GM12878 (cell line): ENCODE results near the gene MAPKAPK2. TPM values are rescaled to one million over a fixed set of nuclear protein-coding genes. Genes with fewer than 3 reads are reported as not detected.

Source experiments
- ATF3 ChIP-seq: IDR thresholded peaks from 2 replicates; pipeline ENCODE4 v1.6.1; 2011; ENCODE audit warnings: low read depth, mild to moderate bottlenecking, low read length, moderate library complexity, borderline replicate concordance; ENCODE audit errors: extremely low read depth
- BHLHE40 ChIP-seq, 2 experiments: fragments of 450-650 bp in 1 of 2; IDR thresholded peaks; 2 replicates each; pipeline ENCODE4 v1.6.1; 2011 to 2017; ENCODE audit warnings: low read depth in 2 of 2, borderline replicate concordance in 1 of 2, improper control_type of control experiment in 1 of 2, low read length in 1 of 2, mild to moderate bottlenecking in 1 of 2
- EED ChIP-seq: sonication (generic); IDR thresholded peaks from 2 replicates; pipeline ENCODE4 v1.6.1; 2016; ENCODE audit warnings: antibody characterized with exemption, low read depth
- EGR1 ChIP-seq, 2 experiments: IDR thresholded peaks; 1 replicate in 1 of 2; 2 replicates in 1 of 2; pipeline ENCODE4 v1.6.1; 2011 to 2012; ENCODE audit warnings: low read depth in 2 of 2, low read length in 2 of 2, borderline replicate concordance in 1 of 2, mild to moderate bottlenecking in 1 of 2, moderate library complexity in 1 of 2
- EP300 ChIP-seq, 2 experiments: fragments of 150-350 bp in 1 of 2; IDR thresholded peaks; 2 replicates each; pipeline ENCODE4 v1.6.1; 2011 to 2012; ENCODE audit warnings: low read depth in 2 of 2, low read length in 2 of 2, borderline replicate concordance in 1 of 2, improper control_type of control experiment in 1 of 2, inconsistent platforms in 1 of 2; ENCODE audit not compliant: control insufficient read depth in 1 of 2
- FOXK2 ChIP-seq: fragments of 450-650 bp; IDR thresholded peaks from 2 replicates; pipeline ENCODE4 v1.6.1; 2017; ENCODE audit warnings: mild to moderate bottlenecking, moderate library complexity
- GABPA ChIP-seq: IDR thresholded peaks from 2 replicates; pipeline ENCODE4 v1.6.1; 2014; ENCODE audit warnings: antibody characterized with exemption, low read depth, mild to moderate bottlenecking, inconsistent platforms
- HDGF ChIP-seq: fragments of 450-650 bp; IDR thresholded peaks from 2 replicates; pipeline ENCODE4 v1.6.1; 2016; ENCODE audit warnings: antibody characterized with exemption
- IKZF1 ChIP-seq: fragments of 450-650 bp; conservative IDR thresholded peaks from 2 replicates; pipeline ENCODE4 v1.6.1; 2017; ENCODE audit warnings: antibody characterized with exemption, mild to moderate bottlenecking
- KAT2A ChIP-seq: conservative IDR thresholded peaks from 2 replicates; pipeline ENCODE4 v1.6.1; 2011; ENCODE audit warnings: low read depth, low read length; ENCODE audit not compliant: control insufficient read depth
- MEF2B ChIP-seq: fragments of 450-650 bp; IDR thresholded peaks from 2 replicates; pipeline ENCODE4 v1.6.1; 2018; ENCODE audit warnings: mild to moderate bottlenecking, moderate library complexity; ENCODE audit not compliant: partially characterized antibody, poor library complexity, severe bottlenecking
- MTA2 ChIP-seq: fragments of 450-650 bp; IDR thresholded peaks from 2 replicates; pipeline ENCODE4 v1.6.1; 2016; ENCODE audit warnings: low read depth, mild to moderate bottlenecking, moderate library complexity
- MXI1 ChIP-seq: fragments of 150-350 bp; IDR thresholded peaks from 2 replicates; pipeline ENCODE4 v1.6.1; 2011; ENCODE audit warnings: low read depth, mild to moderate bottlenecking, inconsistent platforms, low read length, improper control_type of control experiment
- NFXL1 ChIP-seq: fragments of 450-650 bp; IDR thresholded peaks from 2 replicates; pipeline ENCODE4 v1.6.1; 2017; ENCODE audit warnings: antibody characterized with exemption, mild to moderate bottlenecking, borderline replicate concordance
- PML ChIP-seq: IDR thresholded peaks from 2 replicates; pipeline ENCODE4 v1.6.1; 2012; ENCODE audit warnings: low read length, inconsistent platforms
- RCOR1 ChIP-seq: conservative IDR thresholded peaks from 2 replicates; pipeline ENCODE4 v1.6.1; 2012; ENCODE audit warnings: low read depth, low read length, improper control_type of control experiment
- SREBF2 ChIP-seq: IDR thresholded peaks from 2 replicates; pipeline ENCODE4 v1.6.1; 2012; ENCODE audit warnings: mild to moderate bottlenecking, low read length
- SRF ChIP-seq, 2 experiments: IDR thresholded peaks; 2 replicates each; pipeline ENCODE4 v1.6.1; 2011; ENCODE audit warnings: low read depth in 2 of 2, low read length in 2 of 2, mild to moderate bottlenecking in 1 of 2, moderate library complexity in 1 of 2
- STAT3 ChIP-seq: IDR thresholded peaks from 2 replicates; pipeline ENCODE4 v1.6.1; 2011; ENCODE audit warnings: low read depth, low read length, improper control_type of control experiment
- SUZ12 ChIP-seq: fragments of 200-600 bp; sonication (generic); IDR thresholded peaks from one replicate; pipeline ENCODE4 v1.6.1; 2018; ENCODE audit warnings: antibody characterized with exemption, mild to moderate bottlenecking; ENCODE audit not compliant: unreplicated experiment
- TAF1 ChIP-seq: IDR thresholded peaks from 2 replicates; pipeline ENCODE4 v1.6.1; 2011; ENCODE audit warnings: mild to moderate bottlenecking, low read depth, low read length, borderline replicate concordance
- YBX1 ChIP-seq: fragments of 450-650 bp; IDR thresholded peaks from 2 replicates; pipeline ENCODE4 v1.6.1; 2016; ENCODE audit warnings: antibody characterized with exemption
- YY1 ChIP-seq: IDR thresholded peaks from 2 replicates; pipeline ENCODE4 v1.6.1; 2011; ENCODE audit warnings: low read depth, mild to moderate bottlenecking, low read length
- ZBTB40 ChIP-seq: fragments of 450-650 bp; IDR thresholded peaks from 2 replicates; pipeline ENCODE4 v1.6.1; 2016; ENCODE audit warnings: mild to moderate bottlenecking, moderate library complexity, borderline replicate concordance
- polyA plus RNA-seq, 11 experiments: library from polyadenylated mRNA; depleted of rRNA in 4 of 11; unstranded in 6 of 11; stranded (reverse) in 5 of 11; fragments of >200 nt; fragmentation: Nextera tagmentation in 4 of 11; fragmentation: Illumina TruSeq in 1 of 11; extraction: Ambion mirVana in 4 of 11; extraction: Trizol in 1 of 11; gene quantifications; 1 replicate in 1 of 11; 2 replicates in 10 of 11; pipeline versions ENCODE4 v1.2.1 to v1.2.3, GENCODE V29; 2011 to 2016; ENCODE audit warnings: inconsistent platforms in 2 of 11, missing spikeins in 2 of 11, low read depth in 1 of 11
- total RNA-seq, 4 experiments: library from RNA; depleted of rRNA in 3 of 4; stranded (reverse); fragments of >200 nt in 3 of 4; fragmentation: Illumina TruSeq in 1 of 4; extraction: Trizol in 1 of 4; gene quantifications; 2 replicates each; pipeline versions ENCODE4 v1.2.1 to v1.2.3, GENCODE V29; 2013 to 2021
- TF ChIP-seq, protein P1 (sequence below): fragments of 450-650 bp; IDR thresholded peaks from 2 replicates; pipeline ENCODE4 v1.6.1; 2017; ENCODE audit warnings: mild to moderate bottlenecking

MAPKAPK2 gene
- total and polyA plus RNA-seq, 10 of the 15 experiments (the other 5 are each of a cell fraction or from before 2014, with no cell fraction given) = 0.72 to 92.2 (median 49.3) TPM

DNA sequence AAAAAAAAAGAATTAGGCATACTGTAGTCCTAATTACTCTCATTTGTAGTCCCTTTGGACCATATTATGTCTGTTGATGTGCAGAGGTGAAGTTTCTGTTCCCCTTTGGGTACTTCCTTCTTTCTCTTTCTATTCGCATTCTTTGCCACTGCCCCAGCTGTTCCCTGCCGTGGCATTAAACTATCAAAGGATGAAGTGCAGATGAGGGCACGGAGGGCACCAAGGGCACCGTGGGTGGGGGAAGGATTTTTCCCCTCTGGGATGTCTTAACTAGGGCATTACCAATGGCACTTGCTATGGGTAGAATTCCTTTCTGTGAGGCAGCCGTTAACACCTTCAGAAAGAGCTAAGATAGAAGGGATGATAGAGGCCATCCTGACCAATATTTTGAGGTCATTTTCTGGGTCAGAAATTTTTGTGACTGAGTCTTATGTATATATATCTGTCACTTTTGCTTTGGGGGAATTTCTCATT lies 4.9 kb upstream of the MAPKAPK2 start (continued):
- TF ChIP-seq, protein P1, sequence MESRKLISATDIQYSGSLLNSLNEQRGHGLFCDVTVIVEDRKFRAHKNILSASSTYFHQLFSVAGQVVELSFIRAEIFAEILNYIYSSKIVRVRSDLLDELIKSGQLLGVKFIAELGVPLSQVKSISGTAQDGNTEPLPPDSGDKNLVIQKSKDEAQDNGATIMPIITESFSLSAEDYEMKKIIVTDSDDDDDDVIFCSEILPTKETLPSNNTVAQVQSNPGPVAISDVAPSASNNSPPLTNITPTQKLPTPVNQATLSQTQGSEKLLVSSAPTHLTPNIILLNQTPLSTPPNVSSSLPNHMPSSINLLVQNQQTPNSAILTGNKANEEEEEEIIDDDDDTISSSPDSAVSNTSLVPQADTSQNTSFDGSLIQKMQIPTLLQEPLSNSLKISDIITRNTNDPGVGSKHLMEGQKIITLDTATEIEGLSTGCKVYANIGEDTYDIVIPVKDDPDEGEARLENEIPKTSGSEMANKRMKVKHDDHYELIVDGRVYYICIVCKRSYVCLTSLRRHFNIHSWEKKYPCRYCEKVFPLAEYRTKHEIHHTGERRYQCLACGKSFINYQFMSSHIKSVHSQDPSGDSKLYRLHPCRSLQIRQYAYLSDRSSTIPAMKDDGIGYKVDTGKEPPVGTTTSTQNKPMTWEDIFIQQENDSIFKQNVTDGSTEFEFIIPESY = no peak
- TF ChIP-seq SRF (IDR thresholded peaks at IDR 0.05; ENCODE audit: low read depth in 2 of 2, low read length in 2 of 2) = 0 out of 4 replicates have a peak, but pooled peaks of 1 of the 2 experiments have one; percentile 47
- TF ChIP-seq PML = peak; percentile 48; the same call in 1 of the 2 replicates
- TF ChIP-seq BHLHE40 (IDR thresholded peaks at IDR 0.05; ENCODE audit: borderline replicate concordance in 1 of 2, low read depth in 2 of 2, low read length in 1 of 2) = peak; percentile 69 to 70
- TF ChIP-seq SREBF2 = no peak
- TF ChIP-seq FOXK2 = no peak
- TF ChIP-seq GABPA = peak; percentile 33
- TF ChIP-seq KAT2A = no peak
- TF ChIP-seq MXI1 = 0 out of 2 replicates have a peak, but pooled peaks have one; percentile 28
- TF ChIP-seq MTA2 = peak; percentile 100
- TF ChIP-seq EED = peak; percentile 96
- TF ChIP-seq MEF2B = peak; percentile 96
- no peak for TF ChIP-seq ZBTB40
- TF ChIP-seq ATF3 = no peak
- no peak for TF ChIP-seq SUZ12
- TF ChIP-seq EGR1 (IDR thresholded peaks at IDR 0.05; ENCODE audit: borderline replicate concordance in 1 of 2, low read depth in 2 of 2, low read length in 2 of 2) = no peak
- TF ChIP-seq YBX1 = no peak
- no peak for TF ChIP-seq NFXL1
- 0 out of 2 replicates have a peak, but pooled peaks have one; percentile 70 for TF ChIP-seq RCOR1
- TF ChIP-seq YY1 = 0 out of 2 replicates have a peak, but pooled peaks have one; percentile 8
- peak; percentile 99 for TF ChIP-seq IKZF1
- 0 out of 2 replicates have a peak, but pooled peaks have one; percentile 23 for TF ChIP-seq TAF1
- 0 out of 2 replicates have a peak, but pooled peaks have one; percentile 11 for TF ChIP-seq HDGF
- TF ChIP-seq EP300 (IDR thresholded peaks at IDR 0.05; ENCODE audit: borderline replicate concordance in 1 of 2, control insufficient read depth in 1 of 2, low read depth in 2 of 2, low read length in 2 of 2) = peak in 1 of 2 experiments; percentile 97; a peak in 3 of 4 replicates
- TF ChIP-seq STAT3 = no peak
